PC-9 (cell line): ENCODE results near the gene ERCC2. TPM values are rescaled to one million over a fixed set of nuclear protein-coding genes. Genes with fewer than 3 reads are reported as not detected.
"Not testable (repeated sequence)": the region's sequence is repeated elsewhere in the genome, so short reads cannot be mapped to it uniquely, and the experiment has no call there.

Experiments
- BruUV-seq: library from RNA; stranded (reverse); fragments of 400-500 nt; replicated peaks from 2 replicates; lab custom pipeline; 2021; lab: Mats Ljungman, UMichigan
- CTCF ChIA-PET: fragments of 300-600 bp; sonication (Branson Sonifier 250); formaldehyde crosslinking; loops from one replicate; lab custom pipeline; 2022; ENCODE audit warnings: antibody characterized with exemption; lab: Charles Lee
- POLR2A ChIA-PET: fragments of 300-600 bp; sonication (Branson Sonifier 250); formaldehyde crosslinking; loops from one replicate; lab custom pipeline; 2022; ENCODE audit warnings: antibody characterized with exemption; ENCODE audit not compliant: unreplicated experiment; lab: Charles Lee
- DNase-seq, 2 experiments: peaks; one replicate each; pipeline versions ENCODE4 v3.0.0 to v3.0.0-alpha.2; 2015 to 2022; ENCODE audit warnings: mixed read lengths in 1 of 2
- H2AFZ ChIP-seq: fragments of 200-600 bp; sonication (generic); 2 replicates; pipeline ENCODE4 v1.8.1; 2017; ENCODE audit warnings: antibody characterized with exemption
- H3F3A ChIP-seq: fragments of 200-600 bp; sonication (generic); 2 replicates; pipeline ENCODE4 v1.8.1; 2017; ENCODE audit warnings: antibody characterized with exemption, mild to moderate bottlenecking, low read depth; ENCODE audit not compliant: insufficient read depth
- H3K27ac ChIP-seq: fragments of 200-600 bp; sonication (generic); 2 replicates; pipeline ENCODE4 v1.6.1; 2016; ENCODE audit warnings: mixed run types
- H3K27me3 ChIP-seq: fragments of 200-600 bp; sonication (generic); 2 replicates; pipeline ENCODE4 v1.6.1; 2016; ENCODE audit warnings: low read depth, mixed run types; ENCODE audit not compliant: insufficient read depth
- H3K36me3 ChIP-seq: fragments of 200-600 bp; sonication (generic); 2 replicates; pipeline ENCODE4 v1.6.1; 2016; ENCODE audit warnings: low read depth, mixed run types
- H3K4me1 ChIP-seq: fragments of 200-600 bp; sonication (generic); replicated peaks from 2 replicates; pipeline ENCODE4 v1.6.1; 2016; ENCODE audit warnings: mixed run types; ENCODE audit not compliant: insufficient read depth
- H3K4me2 ChIP-seq: fragments of 200-600 bp; sonication (generic); 2 replicates; pipeline ENCODE4 v1.6.1; 2017; ENCODE audit warnings: mixed run types
- H3K4me3 ChIP-seq: fragments of 200-600 bp; sonication (generic); 2 replicates; pipeline ENCODE4 v1.6.1; 2016; ENCODE audit warnings: mixed run types
- H3K79me2 ChIP-seq: fragments of 200-600 bp; sonication (generic); 2 replicates; pipeline ENCODE4 v1.6.1; 2017; ENCODE audit warnings: low read depth, mixed run types
- H3K9me2 ChIP-seq: fragments of 200-600 bp; sonication (generic); 2 replicates; pipeline ENCODE4 v1.8.1; 2017; ENCODE audit warnings: mild to moderate bottlenecking; ENCODE audit not compliant: insufficient read depth
- H3K9me3 ChIP-seq: fragments of 200-600 bp; sonication (generic); 2 replicates; pipeline ENCODE4 v1.8.1; 2016; ENCODE audit warnings: low read depth; ENCODE audit not compliant: insufficient read depth
- H4K20me1 ChIP-seq: fragments of 200-600 bp; sonication (generic); 2 replicates; pipeline ENCODE4 v1.8.1; 2017; ENCODE audit not compliant: insufficient read depth
- CTCF ChIP-seq: fragments of 200-600 bp; sonication (generic); conservative IDR thresholded peaks from 2 replicates; pipeline ENCODE4 v1.6.1; 2017; ENCODE audit warnings: mixed run types, antibody characterized with exemption, mild to moderate bottlenecking, moderate library complexity
- EZH2 ChIP-seq: fragments of 200-600 bp; sonication (generic); IDR thresholded peaks from 2 replicates; pipeline ENCODE4 v1.8.0; 2017; ENCODE audit warnings: antibody characterized with exemption, low read depth
- intact Hi-C: fragments of 100-400 bp; cut with micrococcal nuclease; formaldehyde crosslinking; loops from one replicate; pipeline ENCODE4 v1.10.0; 2022; ENCODE audit not compliant: unreplicated experiment
- total RNA-seq: library from RNA; stranded (reverse); gene quantifications from 2 replicates; pipeline ENCODE4 v1.2.3, GENCODE V29; 2021

The ERCC2 gene
- total RNA-seq, 1 experiment from 2014 or later, result 33.1 TPM

DNA sequence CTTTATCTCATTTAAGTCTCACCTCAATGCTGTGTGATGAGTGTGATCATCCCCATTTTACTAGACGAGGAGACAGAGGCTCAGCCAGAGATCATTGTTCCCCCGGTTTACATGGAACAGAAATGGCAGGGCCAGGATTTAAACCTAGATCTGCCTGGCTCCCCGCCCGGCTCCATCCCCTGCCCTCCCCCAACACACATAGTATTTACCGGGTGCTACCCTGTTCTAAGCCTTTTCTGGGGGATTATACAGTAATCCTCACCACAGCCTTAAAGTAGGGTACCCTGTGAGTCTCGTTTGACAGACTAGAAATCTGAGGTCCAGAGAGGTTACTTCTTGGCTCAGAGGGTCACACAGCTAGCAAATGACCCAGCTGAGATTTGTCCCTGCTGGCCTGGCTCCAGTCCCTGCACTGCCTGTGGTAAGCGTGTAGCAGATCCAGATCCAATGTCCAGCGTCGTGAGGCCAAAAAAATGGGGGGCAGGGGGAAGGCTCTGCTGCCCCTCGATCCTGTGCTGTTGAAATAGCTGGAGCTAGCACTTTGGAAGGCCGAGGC is 33.6 kb downstream of the ERCC2 start:
- TF ChIP-seq EZH2, result no peak
- TF ChIP-seq CTCF, result no peak
- DNase-seq, result no peak
- peaks cover 9% of the 10 kb centered on the region for H3K4me1 ChIP-seq
- no peaks in the 10 kb centered on the region for H3K36me3 ChIP-seq
- ChIA-PET POLR2A (no interaction called here), CTCF (no interaction called here)
- peaks cover 30% of the 10 kb centered on the region for H3F3A ChIP-seq
- H3K9me2 ChIP-seq, result no peaks in the 10 kb centered on the region
- H2AFZ ChIP-seq, result no peak overlapping the region
- no peaks in the 10 kb centered on the region for H3K27me3 ChIP-seq
- no TSS peak for BruUV-seq
- H3K27ac ChIP-seq, result no peak overlapping the region
- no peaks in the 10 kb centered on the region for H3K79me2 ChIP-seq
- intact Hi-C loops, result loop anchor here (5.0 kb wide), 3 partner anchors 89 to 259 kb away; partner anchors contain the start of genes EXOC3L2, GEMIN7 and ZNF296
- no peaks in the 10 kb centered on the region; the same call in 1 of the 2 replicates for H3K9me3 ChIP-seq
- H3K4me3 ChIP-seq, result no peak overlapping the region
- no peak overlapping the region for H3K4me2 ChIP-seq
- H4K20me1 ChIP-seq, result no peaks in the 10 kb centered on the region

DNA sequence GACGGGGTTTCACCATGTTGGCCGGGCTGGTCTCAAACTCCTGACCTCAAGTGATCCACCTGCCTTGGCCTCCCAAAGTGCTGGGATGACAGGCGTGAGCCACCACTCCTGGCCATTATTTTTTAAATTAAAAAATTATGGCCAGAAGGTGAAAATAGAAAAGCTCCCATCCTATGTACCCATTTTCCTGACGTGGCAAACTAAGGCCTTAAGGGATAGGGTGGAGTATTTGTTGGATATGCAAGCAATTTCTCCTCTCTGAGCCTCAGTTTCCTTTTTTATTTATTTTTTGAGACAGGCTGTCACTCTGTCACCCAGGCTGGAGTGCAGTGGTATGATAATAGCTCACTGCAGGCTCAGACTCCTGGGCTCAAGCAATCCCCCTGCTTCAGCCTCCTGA is 35.5 kb downstream of the ERCC2 start:
- H3K4me3 ChIP-seq, H3K4me1 ChIP-seq, CTCF ChIA-PET, H3K36me3 ChIP-seq, DNase-seq, H3K27ac ChIP-seq, BruUV-seq, H3K79me2 ChIP-seq, H3K9me2 ChIP-seq, H3K9me3 ChIP-seq, H2AFZ ChIP-seq, H4K20me1 ChIP-seq, H3K4me2 ChIP-seq, H3K27me3 ChIP-seq: not testable (repeated sequence)
- intact Hi-C loops, result loop anchor here (5.0 kb wide), 3 partner anchors 88 to 258 kb away; partner anchors contain the start of genes EXOC3L2, GEMIN7 and ZNF296
- POLR2A ChIA-PET, result interaction anchor here (0.6 kb wide), 1 partner anchor 445 kb away, joined by 4 read pairs; no protein-coding TSS in a partner anchor
- peaks cover 26% of the 10 kb centered on the region for H3F3A ChIP-seq

DNA sequence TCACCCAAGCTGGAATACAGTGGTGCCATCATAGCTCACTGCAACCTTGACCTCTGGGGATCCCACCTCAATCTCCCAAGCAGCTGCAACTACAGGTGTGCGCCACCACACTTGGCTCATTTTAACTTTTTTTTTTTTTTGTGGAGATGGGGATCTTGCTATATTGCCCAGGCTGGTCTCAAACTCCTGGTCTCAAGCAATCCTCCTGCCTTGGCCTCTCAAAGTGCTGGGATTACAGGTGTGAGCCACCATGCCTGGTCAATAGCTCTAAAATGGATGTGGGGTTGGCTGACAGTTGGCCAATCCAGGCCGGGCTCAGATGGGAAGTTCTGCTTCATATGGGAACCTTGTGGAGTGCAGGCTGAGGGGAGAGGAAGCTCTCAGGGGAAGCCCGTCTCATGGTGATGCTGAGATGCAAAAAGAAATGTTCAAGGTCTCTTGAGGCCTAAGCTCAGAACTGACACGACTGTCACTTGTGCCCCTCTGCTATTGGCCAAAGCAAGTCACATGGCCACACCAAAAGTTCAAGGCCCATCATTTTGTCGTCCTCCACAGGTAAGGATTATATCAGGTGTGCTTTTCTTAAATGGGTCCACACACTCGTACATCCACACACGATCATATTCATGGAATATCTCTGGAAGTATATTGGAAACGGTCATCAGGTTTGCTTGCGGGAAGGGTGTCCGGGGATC is 36.6 kb downstream of the ERCC2 start:
- intact Hi-C loops, result no loop called here
- no peaks in the 10 kb centered on the region for H3K9me3 ChIP-seq
- no peaks in the 10 kb centered on the region for H3K27me3 ChIP-seq
- TF ChIP-seq EZH2 (no peak), CTCF (no peak)
- ChIA-PET CTCF (interaction anchor here (0.5 to 0.7 kb wide), 3 partner anchors 225 to 578 kb away, joined by 4 to 9 read pairs (median 7); no protein-coding TSS in a partner anchor), POLR2A (no interaction called here)
- peaks cover 23% of the 10 kb centered on the region for H3F3A ChIP-seq
- no peaks in the 10 kb centered on the region for H3K36me3 ChIP-seq
- H3K27ac ChIP-seq, result no peak overlapping the region
- H3K79me2 ChIP-seq, result no peaks in the 10 kb centered on the region
- peaks cover 5% of the 10 kb centered on the region for H3K4me1 ChIP-seq
- H4K20me1 ChIP-seq, result no peaks in the 10 kb centered on the region
- no peak overlapping the region for H3K4me2 ChIP-seq
- no peak for DNase-seq
- no peaks in the 10 kb centered on the region for H3K9me2 ChIP-seq
- no peak overlapping the region for H2AFZ ChIP-seq
- H3K4me3 ChIP-seq, result no peak overlapping the region
- BruUV-seq, result no TSS peak
